AG04449 (cell line): Measurements from ENCODE around the gene YBX3.
A peak's percentile ranks its signal among the peaks of the same experiment; 100 is the strongest.

ENCODE experiments used
- CTCF ChIA-PET: fragments of 350-600 bp; formaldehyde crosslinking; extraction: SDS; loops from one replicate; lab custom pipeline; 2021; ENCODE audit warnings: antibody characterized with exemption; lab: Yijun Ruan, JAX
- POLR2A ChIA-PET: fragments of 400-600, 350-600 bp; formaldehyde crosslinking; extraction: SDS; loops from one replicate; lab custom pipeline; 2020; ENCODE audit warnings: antibody characterized with exemption, inconsistent platforms; lab: Yijun Ruan, JAX
- DNase-seq: peaks from one replicate; pipeline ENCODE4 v3.0.0-alpha.2; 2010; ENCODE audit warnings: low read depth, low spot score
- H3K4me3 ChIP-seq: 2 replicates; pipeline ENCODE4 v1.5.1; 2011; ENCODE audit warnings: low read depth, mild to moderate bottlenecking, control low read depth, low read length
- CTCF ChIP-seq: IDR thresholded peaks from one replicate; pipeline ENCODE4 v1.5.1; 2011; ENCODE audit warnings: mild to moderate bottlenecking, moderate library complexity, low read length, control low read depth, inconsistent platforms; ENCODE audit not compliant: insufficient read depth; ENCODE audit errors: missing control alignments

The YBX3 gene

GRCh38 chr12:10720974-10721650 is 2.0 kb downstream of the YBX3 start:
- peak overlapping the region; percentile 84 for H3K4me3 ChIP-seq
- ChIA-PET CTCF (interaction anchor here (1.0 kb wide), 1 partner anchor 29 kb away, joined by 3 read pairs; no protein-coding TSS in a partner anchor), POLR2A (no interaction called here)
- no peak for TF ChIP-seq CTCF
- DNase-seq = no peak

GRCh38 chr12:10719482-10719881 is 3.6 kb downstream of the YBX3 start:
- ChIA-PET CTCF (interaction anchor here (3.0 kb wide), 1 partner anchor 30 kb away, joined by 23 read pairs; no protein-coding TSS in a partner anchor), POLR2A (no interaction called here)
- H3K4me3 ChIP-seq = no peak overlapping the region
- no peak for TF ChIP-seq CTCF
- no peak for DNase-seq

- CTCF ChIA-PET = interaction anchor here (3.0 kb wide), 1 partner anchor 31 kb away, joined by 23 read pairs; no protein-coding TSS in a partner anchor
- POLR2A ChIA-PET = no interaction called here
- peak overlapping the region; percentile 27 for H3K4me3 ChIP-seq
- DNase-seq = no peak
- TF ChIP-seq CTCF = no peak
Measured at GRCh38 chr12:10718279-10718821, 4.8 kb downstream of the YBX3 start.

- ChIA-PET POLR2A (no interaction called here), CTCF (interaction anchor here (3.0 kb wide), 1 partner anchor 32 kb away, joined by 23 read pairs; no protein-coding TSS in a partner anchor)
- no peak for TF ChIP-seq CTCF
- no peak for DNase-seq
- H3K4me3 ChIP-seq = no peak overlapping the region; the same call in 1 of the 2 replicates
Measured at GRCh38 chr12:10717410-10717809, 5.7 kb downstream of the YBX3 start.

GRCh38 chr12:10716704-10717315 is 6.3 kb downstream of the YBX3 start:
- ChIA-PET CTCF (interaction anchor here (3.0 kb wide), 1 partner anchor 33 kb away, joined by 23 read pairs; no protein-coding TSS in a partner anchor), POLR2A (no interaction called here)
- TF ChIP-seq CTCF = no peak
- H3K4me3 ChIP-seq = peak overlapping the region; percentile 24
- peak; percentile 59 for DNase-seq

- ChIA-PET POLR2A (no interaction called here), CTCF (no interaction called here)
- H3K4me3 ChIP-seq = peak overlapping the region; percentile 24
- no peak for DNase-seq
- no peak for TF ChIP-seq CTCF
Measured at GRCh38 chr12:10716277-10716676, 6.8 kb downstream of the YBX3 start.
